Activated CD4-positive, alpha-beta T cell treated with anti-CD3 and anti-CD28 coated beads for 36 hours (primary cell): ENCODE measurements around the gene SECISBP2. TPM values are rescaled to one million over a fixed set of nuclear protein-coding genes. Genes with fewer than 3 reads are reported as not detected.

Experiments
- ATAC-seq: fragments of 200-7000 bp; cut with Tn5 transposase; one replicate; pipeline ENCODE4 v1.10.0; 2021; ENCODE audit warnings: mild to moderate bottlenecking, moderate library complexity
- CTCF ChIA-PET: fragments of 350-600 bp; sonication (Branson Sonifier 250); formaldehyde crosslinking; loops from one replicate; lab custom pipeline; 2021; ENCODE audit warnings: antibody characterized with exemption; lab: Charles Lee
- POLR2A ChIA-PET: fragments of 350-600 bp; sonication (Branson Sonifier 250); formaldehyde crosslinking; loops from one replicate; lab custom pipeline; 2021; ENCODE audit warnings: antibody characterized with exemption, inconsistent platforms; lab: Charles Lee
- DNase-seq: peaks from one replicate; pipeline ENCODE4 v3.0.0-alpha.2; 2020
- H3K27ac Mint-ChIP-seq: one replicate; pipeline ENCODE4 v1.8.0; 2021; ENCODE audit warnings: mixed read lengths
- H3K27me3 Mint-ChIP-seq: one replicate; pipeline ENCODE4 v1.8.0; 2021; ENCODE audit warnings: mixed read lengths
- H3K36me3 Mint-ChIP-seq: one replicate; pipeline ENCODE4 v1.8.0; 2021; ENCODE audit warnings: low read depth, mixed read lengths
- H3K4me1 Mint-ChIP-seq: one replicate; pipeline ENCODE4 v1.8.0; 2021; ENCODE audit warnings: mixed read lengths
- H3K4me3 Mint-ChIP-seq: one replicate; pipeline ENCODE4 v1.8.0; 2021; ENCODE audit warnings: mild to moderate bottlenecking, moderate library complexity, mixed read lengths
- H3K9me3 Mint-ChIP-seq: one replicate; pipeline ENCODE4 v1.8.0; 2021; ENCODE audit warnings: low read depth, mixed read lengths
- intact Hi-C, 2 experiments: fragments of 100-400 bp; cut with DNase I in 1 of 2; cut with micrococcal nuclease in 1 of 2; formaldehyde crosslinking; loops; one replicate each; pipeline versions ENCODE4 v1.14.2 to v1.15.1; 2022 to 2024; cut with DNase I, micrococcal nuclease
- total RNA-seq, 2 experiments: library from RNA; stranded (reverse); gene quantifications; one replicate each; pipeline ENCODE4 v1.2.3, GENCODE V29; 2021

Gene SECISBP2
- total RNA-seq, 2 experiments from 2014 or later = 38.6 to 49.9 TPM

DNA sequence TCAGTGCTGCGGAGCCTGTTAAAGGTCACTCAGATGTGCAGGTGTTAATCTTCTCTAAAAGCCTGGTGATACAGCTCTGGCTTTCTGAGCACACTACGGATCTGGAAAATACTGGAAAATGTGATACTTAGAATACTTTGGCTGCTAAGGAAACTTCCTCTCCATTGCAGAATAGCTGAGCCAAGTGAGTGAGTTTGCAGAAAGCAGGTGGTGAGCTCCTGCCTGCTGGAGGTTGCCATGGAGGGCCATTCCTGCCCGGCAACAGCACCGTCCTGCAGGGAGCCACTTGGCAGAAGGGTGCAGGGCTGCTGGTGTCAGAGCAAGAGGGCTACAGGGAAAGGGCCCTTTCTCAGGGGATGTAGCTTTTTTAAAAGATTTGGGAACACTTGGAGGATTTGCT lies 40.7 kb downstream of the SECISBP2 start:
- Mint-ChIP-seq H3K27ac (no peak overlapping the region), H3K9me3 (no peaks in the 10 kb centered on the region), H3K4me1 (peaks cover 2% of the 10 kb centered on the region), H3K27me3 (no peaks in the 10 kb centered on the region), H3K36me3 (peaks cover 52% of the 10 kb centered on the region), H3K4me3 (no peak overlapping the region)
- POLR2A ChIA-PET = no interaction called here
- CTCF ChIA-PET = interaction anchor here (0.6 kb wide), 1 partner anchor 134 kb away, joined by 3 read pairs; no protein-coding TSS in a partner anchor
- ATAC-seq (no peak), DNase-seq (no peak)
- intact Hi-C loops = no loop called here

GRCh38 chr9:89359751-89360261 lies 41.5 kb downstream of the SECISBP2 start:
- Mint-ChIP-seq H3K4me3 (no peak overlapping the region), H3K27ac (peak overlapping the region; percentile 53), H3K4me1 (peaks cover 2% of the 10 kb centered on the region), H3K9me3 (no peaks in the 10 kb centered on the region), H3K27me3 (no peaks in the 10 kb centered on the region), H3K36me3 (peaks cover 46% of the 10 kb centered on the region)
- ChIA-PET CTCF (interaction anchor here (0.6 to 1.5 kb wide), 2 partner anchors 32 to 34 kb away, joined by 3 to 5 read pairs; no protein-coding TSS in a partner anchor), POLR2A (interaction anchor here (0.6 kb wide), 1 partner anchor 170 kb away, joined by 3 read pairs; no protein-coding TSS in a partner anchor)
- intact Hi-C loops = no loop called here
- ATAC-seq (no peak), DNase-seq (no peak)

- Mint-ChIP-seq H3K27me3 (no peaks in the 10 kb centered on the region), H3K9me3 (no peaks in the 10 kb centered on the region), H3K27ac (peak overlapping the region; percentile 24), H3K36me3 (peaks cover 41% of the 10 kb centered on the region), H3K4me3 (no peak overlapping the region), H3K4me1 (peaks cover 2% of the 10 kb centered on the region)
- no peak for DNase-seq
- no peak for ATAC-seq
- ChIA-PET CTCF (interaction anchor here (0.6 to 1.5 kb wide), 3 partner anchors 13 to 35 kb away, joined by 3 to 5 read pairs (median 3); no protein-coding TSS in a partner anchor), POLR2A (interaction anchor here (0.6 kb wide), 1 partner anchor 169 kb away, joined by 3 read pairs; no protein-coding TSS in a partner anchor)
- intact Hi-C loops = no loop called here
Measured at GRCh38 chr9:89360465-89360864, 42.2 kb downstream of the SECISBP2 start.

DNA sequence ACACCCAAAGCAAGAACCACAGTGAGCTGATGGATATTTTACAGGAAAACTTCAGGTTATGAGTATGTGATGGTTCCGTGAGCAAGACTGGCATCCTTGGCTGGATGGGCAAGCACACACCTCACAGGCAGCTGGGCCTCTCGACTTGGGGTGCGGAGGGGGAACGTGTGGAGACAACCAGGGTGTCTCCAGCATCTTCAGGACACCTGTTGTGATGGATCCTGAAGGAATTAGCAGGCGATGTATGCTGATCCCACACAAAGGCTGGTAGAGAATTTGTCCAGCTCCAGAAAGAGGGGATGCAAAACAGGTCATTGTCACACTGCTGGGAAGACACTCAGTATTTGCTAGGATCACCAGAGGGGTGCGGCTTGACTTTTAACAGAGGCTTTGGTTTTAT lies 42.7 kb downstream of the SECISBP2 start:
- Mint-ChIP-seq H3K4me3 (no peak overlapping the region), H3K36me3 (peaks cover 37% of the 10 kb centered on the region), H3K27me3 (no peaks in the 10 kb centered on the region), H3K27ac (no peak overlapping the region), H3K4me1 (peaks cover 2% of the 10 kb centered on the region), H3K9me3 (no peaks in the 10 kb centered on the region)
- intact Hi-C loops = no loop called here
- DNase-seq (no peak), ATAC-seq (no peak)
- POLR2A ChIA-PET = no interaction called here
- CTCF ChIA-PET = interaction anchor here (0.8 to 1.5 kb wide), 2 partner anchors 13 to 34 kb away, joined by 3 to 5 read pairs; no protein-coding TSS in a partner anchor

GRCh38 chr9:89361816-89362646 lies 43.7 kb downstream of the SECISBP2 start:
- Mint-ChIP-seq H3K27me3 (no peaks in the 10 kb centered on the region), H3K36me3 (peaks cover 30% of the 10 kb centered on the region), H3K4me3 (no peak overlapping the region), H3K27ac (no peak overlapping the region), H3K4me1 (peaks cover 2% of the 10 kb centered on the region), H3K9me3 (no peaks in the 10 kb centered on the region)
- ATAC-seq = no peak
- ChIA-PET POLR2A (interaction anchor here (1.4 kb wide), 1 partner anchor 14 kb away, joined by 3 read pairs; no protein-coding TSS in a partner anchor), CTCF (no interaction called here)
- DNase-seq = no peak
- intact Hi-C loops = no loop called here

DNA sequence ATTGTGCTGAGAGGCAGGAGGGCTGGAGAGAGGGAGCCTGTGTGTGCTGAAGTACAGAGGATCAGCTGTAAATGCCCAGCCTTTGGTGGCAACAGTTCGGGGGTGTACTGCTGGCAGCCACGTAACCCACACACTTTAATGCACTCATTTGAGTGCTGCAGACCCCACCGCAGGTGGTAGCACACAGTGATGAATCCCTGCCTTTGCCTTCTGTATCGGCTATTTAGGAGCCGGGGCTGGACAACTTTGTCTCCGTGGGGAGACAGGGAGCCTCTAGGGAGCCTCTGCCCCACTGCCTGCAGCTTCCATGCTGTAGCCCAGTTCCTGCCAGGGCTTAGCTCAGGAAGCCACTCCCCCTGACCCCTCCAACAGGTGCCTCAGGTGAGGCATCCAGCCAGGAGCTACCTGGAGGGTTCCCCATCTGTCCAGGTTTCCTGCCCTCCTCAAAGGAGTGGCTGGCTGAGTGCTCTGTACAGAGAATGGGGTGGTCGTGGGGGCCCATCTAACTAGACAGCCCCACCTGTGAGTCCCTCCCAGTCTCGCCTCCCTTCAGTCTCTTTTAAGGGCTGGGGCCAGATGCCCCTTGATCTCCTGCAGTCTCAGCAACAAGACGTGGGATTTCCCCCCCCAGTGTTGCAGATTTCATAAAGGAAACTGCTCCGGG lies 44.5 kb downstream of the SECISBP2 start:
- Mint-ChIP-seq H3K4me3 (no peak overlapping the region), H3K9me3 (no peaks in the 10 kb centered on the region), H3K27ac (no peak overlapping the region), H3K4me1 (no peaks in the 10 kb centered on the region), H3K36me3 (peaks cover 28% of the 10 kb centered on the region), H3K27me3 (no peaks in the 10 kb centered on the region)
- DNase-seq (no peak), ATAC-seq (no peak)
- ChIA-PET CTCF (no interaction called here), POLR2A (interaction anchor here (1.4 kb wide), 1 partner anchor 15 kb away, joined by 3 read pairs; no protein-coding TSS in a partner anchor)
- intact Hi-C loops = no loop called here

GRCh38 chr9:89363311-89363670 lies 45.0 kb downstream of the SECISBP2 start:
- ChIA-PET CTCF (no interaction called here), POLR2A (interaction anchor here (1.4 kb wide), 1 partner anchor 15 kb away, joined by 3 read pairs; no protein-coding TSS in a partner anchor)
- Mint-ChIP-seq H3K4me1 (no peaks in the 10 kb centered on the region), H3K27ac (no peak overlapping the region), H3K27me3 (no peaks in the 10 kb centered on the region), H3K4me3 (no peak overlapping the region), H3K9me3 (no peaks in the 10 kb centered on the region), H3K36me3 (peaks cover 25% of the 10 kb centered on the region)
- intact Hi-C loops = no loop called here
- DNase-seq = no peak
- ATAC-seq = no peak

GRCh38 chr9:89363921-89364665 lies 45.8 kb downstream of the SECISBP2 start:
- no peaks in the 10 kb centered on the region for H3K27me3 Mint-ChIP-seq
- H3K36me3 Mint-ChIP-seq = peaks cover 19% of the 10 kb centered on the region
- CTCF ChIA-PET = no interaction called here
- POLR2A ChIA-PET = interaction anchor here (1.4 kb wide), 1 partner anchor 16 kb away, joined by 3 read pairs; no protein-coding TSS in a partner anchor
- no peak for ATAC-seq
- H3K27ac Mint-ChIP-seq = no peak overlapping the region
- no peaks in the 10 kb centered on the region for H3K9me3 Mint-ChIP-seq
- DNase-seq = no peak
- intact Hi-C loops = no loop called here
- H3K4me3 Mint-ChIP-seq = no peak overlapping the region
- H3K4me1 Mint-ChIP-seq = no peaks in the 10 kb centered on the region

- H3K4me1 Mint-ChIP-seq = no peaks in the 10 kb centered on the region
- ATAC-seq (no peak), DNase-seq (no peak)
- H3K36me3 Mint-ChIP-seq = peaks cover 17% of the 10 kb centered on the region
- H3K27ac Mint-ChIP-seq = no peak overlapping the region
- H3K27me3 Mint-ChIP-seq = no peaks in the 10 kb centered on the region
- no peaks in the 10 kb centered on the region for H3K9me3 Mint-ChIP-seq
- no peak overlapping the region for H3K4me3 Mint-ChIP-seq
- ChIA-PET CTCF (no interaction called here), POLR2A (no interaction called here)
- intact Hi-C loops = no loop called here
Measured at GRCh38 chr9:89364666-89365531, 46.6 kb downstream of the SECISBP2 start.

GRCh38 chr9:89365532-89365912 lies 47.2 kb downstream of the SECISBP2 start:
- CTCF ChIA-PET = no interaction called here
- no peak overlapping the region for H3K27ac Mint-ChIP-seq
- H3K4me3 Mint-ChIP-seq = no peak overlapping the region
- no peaks in the 10 kb centered on the region for H3K9me3 Mint-ChIP-seq
- ATAC-seq (no peak), DNase-seq (no peak)
- peaks cover 12% of the 10 kb centered on the region for H3K36me3 Mint-ChIP-seq
- POLR2A ChIA-PET = no interaction called here
- intact Hi-C loops = no loop called here
- no peaks in the 10 kb centered on the region for H3K27me3 Mint-ChIP-seq
- H3K4me1 Mint-ChIP-seq = no peaks in the 10 kb centered on the region
